ENCODE measurements around the gene MRPL22. TPM values are rescaled to one million over a fixed set of nuclear protein-coding genes. Genes with fewer than 3 reads are reported as not detected.
"Not testable (repeated sequence)": the region's sequence is repeated elsewhere in the genome, so short reads cannot be mapped to it uniquely, and the experiment has no call there.

Gene MRPL22
- 24.4 and 24.7 TPM in 2 replicates for total RNA-seq (2014; rRNA removed; shearing (Covaris generic))

DNA sequence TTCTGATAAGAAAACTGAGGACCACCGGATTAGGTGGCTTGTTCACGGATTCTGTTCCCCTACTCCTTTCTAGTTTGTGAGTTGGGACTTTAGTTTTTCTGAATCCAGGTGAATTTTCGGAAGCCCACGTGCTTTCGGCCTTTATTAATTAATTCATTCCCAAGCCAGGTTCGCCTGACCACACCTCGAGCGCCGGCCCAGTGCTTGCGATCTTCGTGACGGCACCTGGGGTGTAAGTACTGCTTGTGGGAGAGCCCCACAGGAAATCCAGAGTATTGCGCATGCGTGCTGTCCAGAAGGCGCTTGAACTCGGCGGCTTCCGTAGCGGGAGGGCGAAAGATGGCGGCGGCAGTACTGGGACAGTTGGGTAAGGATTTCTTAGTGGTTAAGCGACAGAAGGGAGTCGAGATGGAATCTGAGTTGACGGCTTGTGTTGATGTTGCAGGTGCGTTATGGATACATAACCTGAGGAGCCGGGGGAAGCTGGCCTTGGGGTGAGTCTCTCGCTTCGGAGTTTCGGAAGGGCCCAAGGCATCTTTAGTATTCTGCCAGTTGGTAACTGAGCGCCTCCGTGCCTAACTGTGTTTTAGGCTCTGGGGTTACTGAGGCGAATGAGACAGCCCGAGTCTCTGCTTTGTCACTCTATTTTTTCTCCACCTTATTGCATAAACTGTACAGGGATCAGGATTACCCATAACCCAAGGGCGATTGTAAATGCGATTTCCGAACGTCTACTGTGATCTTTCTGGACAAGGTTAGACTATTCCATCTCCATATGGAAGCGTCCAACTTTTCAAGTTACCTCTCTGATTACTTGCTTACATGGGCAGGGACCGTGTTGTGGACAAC, at the start of gene MRPL22:
Gene MRPL22 (plus strand): TSS at position 302 of the 849 bp plus-strand sequence. CDS start 38 bp downstream, at position 340.
- DNase-seq (ENCODE audit: low read depth) = peak; percentile 87

DNA sequence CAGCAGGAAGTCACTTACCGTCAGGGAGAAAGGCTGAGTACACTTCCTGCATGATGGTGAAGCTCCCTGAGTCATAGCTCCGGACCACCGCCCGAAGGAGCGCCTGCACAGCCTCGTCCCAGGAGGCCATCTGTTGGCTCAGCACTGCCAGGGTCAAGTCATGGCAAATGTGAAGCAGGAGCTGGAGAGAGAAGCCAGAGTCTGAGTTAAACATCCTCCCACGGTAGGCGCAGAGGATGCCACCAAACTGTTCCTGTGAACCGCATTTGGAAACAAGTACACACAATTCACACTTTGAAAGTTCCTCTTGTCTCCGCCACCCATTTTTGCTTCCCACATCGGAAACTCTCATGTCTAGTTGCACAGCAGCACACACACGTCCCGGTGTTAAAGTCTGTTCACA, 48.5 kb upstream of the MRPL22 start:
- DNase-seq (ENCODE audit: low read depth) = no peak

DNA sequence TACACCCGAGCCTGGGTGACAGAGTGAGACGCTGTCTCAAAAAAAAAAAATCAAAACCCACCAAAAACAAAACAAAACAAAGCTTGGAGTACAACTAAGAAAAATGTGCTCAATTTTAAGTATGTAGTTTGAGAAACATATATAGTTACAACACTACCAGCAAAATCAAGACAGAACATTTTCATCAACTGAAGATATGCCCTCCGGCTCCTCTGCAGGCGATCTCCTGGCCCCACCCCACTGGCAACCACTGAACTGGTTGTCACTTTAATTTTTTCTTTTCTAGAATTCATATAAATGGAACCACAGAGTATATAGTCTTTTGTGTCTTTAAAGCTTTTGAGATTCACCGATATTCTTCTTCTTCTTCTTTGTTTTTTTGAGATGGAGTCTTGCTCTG, 47.5 kb upstream of the MRPL22 start:
- no peak for DNase-seq (ENCODE audit: low read depth)

DNA sequence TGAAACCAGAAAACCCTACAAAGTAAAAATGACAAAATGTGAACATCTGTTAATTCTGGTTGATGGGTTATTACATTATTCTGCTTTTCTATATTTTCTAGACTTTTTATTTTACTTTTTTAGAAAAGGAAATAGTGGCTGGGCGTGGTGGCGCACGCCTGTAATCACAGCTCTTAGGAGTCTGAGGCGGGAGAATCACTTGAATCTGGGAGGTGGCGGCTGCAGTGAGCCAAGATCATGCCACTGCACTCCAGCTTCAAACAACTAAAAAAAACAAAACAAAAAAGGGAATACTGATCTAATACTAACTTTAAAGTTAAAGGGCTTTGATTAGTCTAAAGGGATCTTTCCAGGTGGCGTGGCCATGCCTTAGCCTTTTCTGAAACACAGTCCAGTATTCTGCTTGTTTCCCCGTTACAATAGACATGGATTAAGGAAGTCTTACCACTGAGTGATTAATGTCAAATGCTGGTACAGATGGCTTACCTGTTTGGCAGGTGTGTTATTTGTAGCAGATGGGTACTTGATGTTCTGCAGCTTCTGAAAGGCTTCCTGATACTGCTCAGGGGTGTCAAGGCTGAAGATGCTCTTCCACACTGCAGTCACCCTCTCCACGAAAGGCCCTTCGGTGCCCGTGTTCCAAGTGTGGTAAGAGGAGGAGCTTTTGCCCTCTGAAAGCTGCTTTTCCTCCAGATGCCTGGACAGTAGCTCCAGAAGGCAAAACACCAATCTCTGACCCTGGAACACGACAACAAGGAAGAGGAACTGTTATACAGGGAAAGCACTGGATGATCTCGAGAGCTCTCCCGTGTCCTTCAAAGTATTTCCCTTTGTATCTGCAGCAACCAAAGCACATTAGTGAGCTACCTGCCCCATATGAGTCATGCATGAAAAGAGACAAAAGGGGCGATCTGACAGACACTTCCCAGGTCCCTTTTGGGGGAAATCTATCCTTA, 45.0 kb upstream of the MRPL22 start:
- DNase-seq (ENCODE audit: low read depth) = no peak

DNA sequence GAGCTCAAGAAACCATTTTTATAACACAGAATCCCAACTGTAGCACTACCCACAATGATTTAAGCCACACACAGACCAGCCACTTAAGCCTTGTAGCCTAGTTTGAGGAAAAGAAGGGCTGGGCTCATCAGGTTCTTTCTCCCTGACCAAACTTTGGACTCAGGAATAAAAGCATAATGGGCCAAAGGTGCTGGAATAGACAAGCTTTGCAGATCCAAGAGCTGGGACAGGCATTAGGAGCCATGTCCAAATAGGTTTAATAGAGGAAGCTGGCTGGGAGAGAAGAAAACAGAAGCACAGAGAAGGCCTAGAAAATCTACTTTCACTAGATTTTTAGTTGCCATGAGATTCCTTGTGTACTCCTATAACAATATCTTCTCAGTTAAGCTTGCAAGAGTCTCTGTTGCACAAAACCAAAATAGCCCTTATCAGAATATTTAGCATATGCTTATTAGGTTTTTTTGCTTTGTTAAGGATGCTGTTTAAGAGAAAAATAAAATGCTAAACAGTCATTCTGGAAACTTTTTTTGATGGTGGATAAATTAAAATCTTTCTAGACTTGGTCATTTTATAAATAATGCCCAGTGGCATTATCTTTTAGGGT, 44.2 kb upstream of the MRPL22 start:
- no peak for DNase-seq (ENCODE audit: low read depth)

DNA sequence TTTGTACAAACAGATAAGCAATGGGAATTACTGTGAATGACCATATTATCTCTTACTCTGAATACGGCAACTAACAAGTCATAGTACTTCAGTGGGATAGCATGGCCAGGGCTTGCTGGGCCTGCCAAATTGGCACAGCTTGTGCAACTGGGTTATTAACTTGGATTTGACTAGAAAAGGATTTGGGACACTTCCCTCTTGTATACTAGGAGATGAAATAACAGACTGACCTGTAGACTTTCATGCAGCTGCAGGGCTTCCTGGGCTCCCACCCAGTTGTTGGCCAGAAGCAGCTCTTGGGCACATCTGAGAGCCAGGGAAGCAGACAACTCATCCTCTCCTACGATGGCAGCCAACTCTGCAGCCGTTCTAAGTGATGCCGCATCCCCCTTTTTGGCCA, 42.7 kb upstream of the MRPL22 start:
- DNase-seq (ENCODE audit: low read depth) = no peak

DNA sequence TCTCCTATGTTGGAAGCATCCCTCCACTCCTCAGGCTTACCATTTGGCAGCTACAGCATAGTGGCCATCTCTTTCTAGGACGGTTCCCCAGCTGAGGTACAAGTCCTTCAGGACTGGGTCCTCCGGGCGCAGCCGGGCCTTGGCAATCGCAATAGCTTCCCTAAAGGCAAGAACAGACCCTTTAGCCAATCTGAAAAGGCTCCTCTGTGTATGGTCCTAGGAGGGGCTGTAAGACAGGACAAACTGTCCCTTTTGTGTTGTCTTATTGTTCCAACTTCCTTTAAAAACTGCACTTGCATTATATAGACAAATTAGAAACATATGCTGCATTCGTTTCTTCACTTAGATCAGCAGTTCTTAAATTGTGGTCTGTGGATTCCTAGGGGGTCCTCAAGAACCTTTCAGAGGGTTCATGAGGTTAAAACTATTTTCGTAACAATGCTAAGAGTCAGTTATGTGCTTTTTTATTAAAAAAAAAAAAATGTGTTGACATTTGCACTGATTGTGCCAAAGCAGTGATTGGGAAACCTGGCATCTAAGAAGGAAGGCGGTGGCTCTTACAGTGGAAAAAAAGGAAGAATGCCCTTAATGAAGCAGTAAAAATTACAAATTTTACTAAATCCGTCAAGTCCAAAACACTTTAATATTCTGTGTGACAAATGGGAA, 41.6 kb upstream of the MRPL22 start:
- no peak for DNase-seq (ENCODE audit: low read depth)

DNA sequence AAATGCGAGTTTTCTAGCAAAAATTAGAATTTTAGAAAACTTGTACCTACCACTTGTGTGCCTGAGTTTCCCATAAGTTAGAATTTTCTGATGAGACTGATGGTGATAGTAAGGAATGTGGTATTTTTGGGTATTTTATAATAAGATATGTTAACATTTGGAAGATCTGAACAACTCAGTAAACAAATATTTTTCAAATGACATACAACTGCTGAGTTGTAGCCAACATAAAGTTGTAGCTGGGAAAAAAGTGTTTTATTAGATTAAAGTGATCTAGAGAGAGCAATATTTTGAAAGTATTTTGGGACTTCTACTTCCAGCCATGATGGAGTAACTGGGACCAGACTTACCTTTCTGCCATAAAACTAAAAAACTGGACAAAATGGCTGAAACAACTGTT, 40.8 kb upstream of the MRPL22 start:
- DNase-seq (ENCODE audit: low read depth) = no peak

DNA sequence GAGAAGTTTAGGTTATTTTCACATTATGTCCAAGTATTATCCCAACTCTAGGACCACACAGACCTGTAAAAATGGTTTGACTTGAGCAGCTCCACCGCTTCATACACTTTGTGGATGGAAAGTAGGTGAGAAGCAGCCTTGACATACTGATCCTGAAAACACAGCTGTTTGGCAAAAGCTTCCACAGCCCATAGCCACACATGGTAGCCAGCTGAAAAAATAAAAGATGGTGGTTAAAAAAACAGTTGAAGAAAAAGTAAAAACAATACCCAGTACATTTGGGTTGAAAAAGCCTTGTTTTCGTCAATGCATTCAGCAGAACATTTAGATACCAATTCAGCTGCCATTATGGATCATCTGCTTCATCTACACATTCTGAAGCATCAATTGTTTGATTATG, 39.6 kb upstream of the MRPL22 start:
- no peak for DNase-seq (ENCODE audit: low read depth)

DNA sequence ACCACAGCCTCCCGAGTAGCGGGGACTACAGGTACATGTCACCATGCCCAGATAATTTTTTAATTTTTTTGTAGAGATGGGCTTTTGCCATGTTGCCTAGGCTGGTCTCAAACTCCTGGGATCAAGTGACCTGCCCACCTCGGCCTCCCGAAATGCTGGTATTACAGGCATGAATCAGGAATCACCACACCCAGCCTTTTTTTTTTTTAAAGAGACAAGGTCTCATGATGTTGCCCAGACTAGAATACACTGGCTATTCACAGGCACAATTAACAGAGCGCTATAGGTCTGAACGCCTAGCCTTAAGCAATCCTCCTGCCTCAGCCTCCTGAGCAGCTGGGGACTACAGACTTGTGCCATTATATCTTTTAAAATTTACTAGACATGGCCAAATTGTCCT, 39.0 kb upstream of the MRPL22 start:
- DNase-seq (ENCODE audit: low read depth) = no peak

DNA sequence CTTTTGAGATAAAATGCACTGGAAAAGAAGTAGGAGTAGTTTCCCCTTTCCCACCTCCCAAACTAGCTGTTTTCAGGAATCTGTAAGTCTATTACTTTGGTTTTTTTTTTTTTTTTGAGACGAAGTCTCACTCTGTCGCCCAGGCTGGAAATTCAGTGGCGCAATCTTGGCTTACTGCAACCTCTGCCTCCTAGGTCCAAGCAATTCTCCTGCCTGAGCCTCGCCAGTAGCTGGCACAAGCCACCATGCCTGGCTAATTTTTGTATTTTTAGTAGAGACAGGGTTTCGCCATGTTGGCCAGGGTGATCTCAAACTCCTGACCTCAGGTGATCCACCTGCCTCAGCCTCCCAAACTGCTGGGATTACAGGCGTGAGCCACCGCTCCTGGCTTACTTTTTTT, 35.3 kb upstream of the MRPL22 start:
- not testable (repeated sequence) for DNase-seq (ENCODE audit: low read depth)

DNA sequence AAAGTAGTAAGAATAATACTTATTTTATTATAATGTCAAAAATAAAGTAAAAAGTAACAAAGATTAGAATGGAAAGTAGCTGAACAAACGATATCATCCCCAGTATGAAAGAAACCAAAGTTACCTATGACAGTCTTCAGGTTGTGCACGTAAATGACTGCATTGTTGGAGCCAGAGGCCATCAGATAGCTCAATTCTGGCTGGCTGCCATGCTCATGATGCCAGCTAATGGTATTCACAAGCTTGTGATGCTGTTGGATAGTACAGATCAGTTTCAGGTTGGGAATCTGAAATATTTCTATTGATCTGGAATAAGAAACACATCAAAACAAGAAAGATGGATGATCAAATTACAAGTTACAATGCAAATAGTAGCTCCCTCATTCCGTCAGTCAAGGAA, 24.0 kb upstream of the MRPL22 start:
- no peak for DNase-seq (ENCODE audit: low read depth)

DNA sequence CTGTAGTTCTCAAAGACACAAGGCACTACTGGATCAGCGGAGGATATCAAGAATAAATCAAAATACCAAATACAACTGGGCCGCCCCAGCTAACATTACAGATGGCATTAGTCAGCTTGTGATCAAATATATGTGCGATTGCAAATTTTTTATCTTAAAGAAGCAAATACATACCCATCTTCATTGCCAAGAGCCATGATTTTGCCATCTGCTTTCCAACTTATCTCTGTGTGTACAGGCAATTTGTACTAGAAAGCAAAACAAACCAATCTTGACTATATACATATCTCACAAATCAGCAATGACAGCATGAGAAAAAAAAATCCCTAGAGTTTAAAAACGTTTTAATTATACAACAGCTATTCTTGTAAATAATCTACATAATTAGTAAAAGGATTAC, 23.1 kb upstream of the MRPL22 start:
- DNase-seq (ENCODE audit: low read depth) = no peak

DNA sequence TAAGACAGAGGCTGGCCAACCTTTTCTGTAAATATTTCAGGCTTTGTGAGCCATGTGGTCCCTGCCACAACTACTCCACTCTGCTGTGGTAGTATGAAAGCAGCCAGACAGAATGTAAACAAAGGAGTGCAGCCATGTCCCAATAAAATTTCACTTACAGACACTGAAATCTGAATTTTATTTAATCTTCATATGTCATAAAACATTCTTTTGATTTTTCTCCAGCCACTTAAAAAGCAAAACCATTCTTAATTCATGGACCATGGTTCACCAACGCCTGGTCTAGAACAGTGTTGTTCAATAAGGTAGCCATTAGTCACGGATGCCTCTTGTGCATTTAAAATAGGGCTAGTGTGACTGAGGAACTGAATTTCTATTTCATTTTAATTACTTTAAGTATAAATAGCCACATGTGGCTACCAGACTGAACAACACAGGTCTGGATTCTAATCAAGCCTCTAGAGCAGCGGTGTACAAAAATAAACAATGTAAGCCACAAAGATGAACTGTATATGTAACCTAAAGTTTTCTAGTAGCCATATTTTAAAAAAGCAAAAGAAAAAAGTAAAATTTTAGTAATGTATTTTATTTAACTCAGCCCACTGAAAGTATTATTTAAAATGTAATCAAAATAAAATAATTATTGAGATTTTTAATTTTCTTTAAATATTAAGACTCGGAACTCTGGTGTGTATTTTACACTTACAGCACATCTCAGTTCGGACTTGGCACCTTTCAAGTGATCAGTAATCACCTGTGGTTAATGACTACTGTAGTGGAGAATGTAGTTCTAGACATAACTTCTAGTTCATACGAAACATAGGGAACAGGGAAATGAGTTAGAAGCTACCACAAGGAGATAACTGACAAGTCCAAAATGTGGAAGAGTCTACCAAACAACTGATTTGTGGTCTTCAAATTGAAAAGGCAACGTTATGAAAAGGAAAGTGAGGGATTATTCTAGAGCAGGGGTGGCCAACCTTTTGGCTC, 17.1 kb upstream of the MRPL22 start:
- no peak for DNase-seq (ENCODE audit: low read depth)

DNA sequence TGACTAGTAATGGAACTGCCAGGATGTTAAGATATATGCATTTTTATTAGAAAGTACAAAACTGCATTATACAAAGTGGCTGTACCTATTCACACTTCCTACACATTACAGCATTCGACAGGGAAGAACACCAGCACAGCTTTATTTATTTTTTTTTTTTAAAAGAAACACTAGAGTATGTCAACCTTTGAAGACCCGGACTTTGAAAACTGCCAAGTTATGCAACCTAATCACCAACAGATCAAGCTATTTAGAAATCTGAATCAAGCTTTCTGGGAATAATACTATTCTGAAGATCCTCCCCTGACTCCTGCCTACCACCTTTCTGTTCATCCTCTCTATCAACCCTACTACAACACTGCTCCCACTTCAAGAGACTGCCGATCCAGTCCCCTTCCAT, 7.3 kb upstream of the MRPL22 start:
- no peak for DNase-seq (ENCODE audit: low read depth)

DNA sequence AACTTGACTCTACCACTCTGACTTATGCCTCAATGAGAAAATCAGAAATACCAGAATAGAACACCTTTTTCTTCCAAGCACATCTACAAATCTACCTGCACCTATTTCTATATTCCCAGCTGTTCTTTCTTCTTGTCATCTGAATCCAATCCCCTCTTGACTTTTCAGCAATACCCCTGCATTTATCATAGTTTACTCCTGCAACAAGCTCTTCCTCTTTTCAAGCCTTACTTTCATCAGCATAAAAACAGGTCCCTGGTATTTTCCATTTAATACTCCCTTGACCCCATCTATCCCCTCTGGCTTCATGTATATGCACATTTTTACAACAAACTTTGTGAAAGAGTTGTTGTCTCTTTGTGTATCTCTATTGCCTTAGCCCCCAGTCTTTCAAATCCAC, 6.0 kb upstream of the MRPL22 start:
- DNase-seq (ENCODE audit: low read depth) = no peak

DNA sequence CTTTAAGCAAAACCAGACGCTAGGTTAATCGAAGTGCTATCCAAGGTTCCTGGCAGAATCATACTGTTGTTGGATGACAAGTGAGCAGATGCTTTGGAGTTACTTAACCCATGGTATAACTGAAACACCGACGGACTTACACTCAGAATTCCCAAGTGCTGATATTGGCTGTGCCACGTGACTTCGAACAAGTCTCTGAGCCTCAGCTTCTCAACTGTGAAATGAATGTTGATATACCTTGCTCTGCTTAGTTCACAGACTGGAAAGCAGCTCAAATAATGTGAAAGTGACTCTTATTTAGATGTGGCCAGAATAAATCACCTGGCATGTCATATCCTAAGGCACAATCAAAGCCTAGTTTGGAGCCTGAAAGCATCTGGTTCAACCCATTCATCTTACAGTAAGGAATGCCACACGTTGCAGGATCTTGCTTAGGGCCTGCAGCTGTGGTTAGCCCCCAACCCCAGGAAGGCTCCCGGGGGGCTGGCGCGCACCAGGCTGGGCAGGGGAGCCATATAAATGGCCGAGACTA, 3.6 kb upstream of the MRPL22 start:
- no peak for DNase-seq (ENCODE audit: low read depth)

DNA sequence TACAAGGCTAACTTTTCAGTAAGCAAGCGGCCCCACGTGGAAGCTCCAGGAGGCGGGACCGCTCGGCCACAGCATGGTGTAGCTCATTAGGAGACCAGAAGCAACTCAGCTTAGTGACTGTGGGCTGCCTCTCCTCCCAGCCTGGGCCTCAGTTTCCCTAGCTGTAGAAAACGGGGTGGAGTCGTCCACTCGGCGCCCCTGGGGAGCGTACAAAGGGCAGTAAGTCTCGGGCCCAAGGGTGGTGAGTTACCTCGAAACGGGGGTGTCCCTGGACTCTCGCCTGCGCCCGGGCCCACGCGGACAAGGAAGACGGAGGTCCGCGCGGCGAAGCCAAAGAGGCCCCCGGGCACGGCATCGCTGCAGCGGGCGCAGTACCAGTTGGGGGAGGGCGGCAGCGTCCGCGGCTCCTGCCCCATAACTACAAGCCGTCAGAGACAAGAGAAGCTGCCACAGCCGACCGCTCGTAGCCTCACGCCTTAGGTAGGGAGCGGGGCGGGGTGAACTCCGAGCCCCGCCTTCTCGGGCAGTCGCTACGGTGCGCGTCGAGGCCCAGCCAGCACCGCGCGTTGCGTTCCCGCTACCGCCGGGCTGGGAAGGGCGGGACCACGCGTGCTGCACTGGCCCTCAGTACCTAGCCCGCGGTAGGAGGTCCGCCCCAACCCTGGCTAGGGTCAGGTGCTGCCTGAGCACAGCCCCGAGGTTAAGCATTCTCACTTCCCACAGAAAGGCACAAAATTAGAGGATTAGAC, 3.0 kb upstream of the MRPL22 start, which contains the start of gene GEMIN5:
Gene GEMIN5 (minus strand): TSS at position 494 of the 749 bp plus-strand sequence. CDS start 78 bp downstream, at position 416.
- DNase-seq (ENCODE audit: low read depth) = peak; percentile 80

DNA sequence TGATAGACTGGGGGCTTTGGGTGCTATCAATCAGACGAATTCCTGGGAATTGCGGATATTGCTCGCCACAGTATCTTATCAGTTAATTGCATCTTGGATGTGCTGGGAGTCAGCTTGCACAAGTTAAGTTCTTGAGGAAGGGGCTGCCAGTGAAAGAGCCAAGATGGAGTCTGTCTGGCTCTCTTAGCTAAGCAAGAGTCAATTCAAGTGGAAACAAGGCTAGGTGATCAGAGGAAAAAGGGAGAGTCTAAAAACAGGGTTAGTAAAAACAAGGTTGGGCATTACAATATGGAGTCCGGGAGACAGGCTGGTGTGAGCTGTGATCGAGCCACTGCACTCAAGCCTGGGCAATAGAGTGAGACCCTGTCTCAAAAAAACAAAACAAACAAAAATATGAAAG, 1.5 kb upstream of the MRPL22 start:
- DNase-seq (ENCODE audit: low read depth) = not testable (repeated sequence)

Data from RPMI7951 (cell line).